Adrenal gland (tissue), 12 donors: ENCODE measurements around the gene PCDHB12. TPM values are rescaled to one million over a fixed set of nuclear protein-coding genes. Genes with fewer than 3 reads are reported as not detected.
A peak's percentile ranks its signal among the peaks of the same experiment; 100 is the strongest.
"Not testable (repeated sequence)": the region's sequence is repeated elsewhere in the genome, so short reads cannot be mapped to it uniquely, and the experiment has no call there.

Source experiments
- DNase-seq, 7 donors: peaks; one replicate each; pipeline ENCODE4 v3.0.0-alpha.2; 2019 to 2020
- H3K27ac ChIP-seq, 5 donors: fragments of 200-600 bp; sonication (generic) in 4 of 5; 1 replicate in 3 of 5; 2 replicates in 2 of 5; pipeline versions ENCODE4 v1.5.1 to v1.8.0; 2016 to 2020; ENCODE audit warnings: mild to moderate bottlenecking in 1 of 5
- H3K27me3 ChIP-seq: fragments of 200-600 bp; 2 replicates; pipeline ENCODE4 v1.8.0; 2021
- H3K36me3 ChIP-seq, 2 donors: fragments of 200-600 bp; replicated peaks in 1 of 2; 1 replicate in 1 of 2; 2 replicates in 1 of 2; pipeline versions ENCODE4 v1.5.1 to v1.8.0; 2018 to 2022
- H3K4me1 ChIP-seq, 2 donors: fragments of 200-600 bp; replicated peaks in 1 of 2; 1 replicate in 1 of 2; 2 replicates in 1 of 2; pipeline versions ENCODE4 v1.5.1 to v1.8.0; 2018 to 2021
- H3K4me3 ChIP-seq, 4 donors: fragments of 200-600 bp; sonication (generic) in 3 of 4; one replicate each; pipeline ENCODE4 v1.5.1; 2016 to 2018
- H3K9me3 ChIP-seq, 3 donors: fragments of 200-600 bp; sonication (generic) in 1 of 3; replicated peaks in 1 of 3; 1 replicate in 2 of 3; 2 replicates in 1 of 3; pipeline versions ENCODE4 v1.5.1 to v1.8.0; 2016 to 2021
- CTCF ChIP-seq, 6 experiments: fragments of 450-650 bp in 4 of 6; fragments of 200-600 bp in 2 of 6; sonication (generic) in 1 of 6; IDR thresholded peaks; 1 replicate in 5 of 6; 2 replicates in 1 of 6; pipeline versions ENCODE4 v1.5.1 to v1.8.0; 2016 to 2021; ENCODE audit warnings: antibody characterized with exemption in 6 of 6, mild to moderate bottlenecking in 2 of 6, moderate library complexity in 1 of 6
- POLR2A ChIP-seq, 2 donors: fragments of 450-650 bp; IDR thresholded peaks; one replicate each; pipeline ENCODE4 v1.6.1; 2017; ENCODE audit warnings: antibody characterized with exemption in 2 of 2, mild to moderate bottlenecking in 2 of 2, moderate library complexity in 1 of 2
- WGBS, 4 donors: extraction: QIAGEN DNeasy Blood & Tissue Kit in 2 of 4; methylation state at CpG; one replicate each; pipeline versions ENCODE4 v1.1.5 to v1.1.7; 2013 to 2017; 5-methylcytosine and 5-hydroxymethylcytosine counted together
- intact Hi-C, 2 donors: fragments of 100-400 bp; cut with DNase I; formaldehyde crosslinking; loops; one replicate each; pipeline versions ENCODE4 v1.14.1 to v1.15.0; 2022 to 2023
- polyA plus RNA-seq, 3 donors: library from polyadenylated mRNA; stranded (reverse); fragments of 200-250 nt in 2 of 3; fragments of 350-450 nt in 1 of 3; fragmentation: Illumina TruSeq in 1 of 3; extraction: RNeasy Lipid Tissue Mini Kit (QIAGEN cat#74804) in 1 of 3; gene quantifications; one replicate each; pipeline ENCODE4 v1.2.3, GENCODE V29; 2013 to 2014
- total RNA-seq, 9 donors: library from RNA; depleted of rRNA in 4 of 9; stranded (reverse); fragments of >200 nt in 4 of 9; fragments of 120-200 nt in 1 of 9; fragmentation: NEBNext Ultra II Directional in 1 of 9; extraction: Animal tissue kit (Norgen Biotek cat#: 25700) in 1 of 9; gene quantifications; one replicate each; pipeline versions ENCODE4 v1.1.0 to v1.2.4, GENCODE V29; 2013 to 2023
- donor health status: healthy with polysubstance abuse.
- donor health status: Bipolar disorder and iron deficiency.
- donor health status: DM: yes; HTN: yes; CAD: no.
- donor health status: DM: no; HTN: no; CAD: no.
- donor health status: DM: no; HTN: no; CAD: no.
- donor health status: DM: yes; HTN: yes; CAD: no.

Gene PCDHB12
- total and polyA plus RNA-seq, 12 donors, result 0.40 to 3.4 (median 1.3) TPM

- H3K4me3 ChIP-seq, H3K4me1 ChIP-seq, DNase-seq, intact Hi-C loops, H3K9me3 ChIP-seq, H3K36me3 ChIP-seq, H3K27me3 ChIP-seq, H3K27ac ChIP-seq: not testable (repeated sequence)
- 19 to 40% (median 30%) methylated on average over 1 to 21 of the region's 27 CpGs for WGBS, 4 donors
These were observed 2.3 kb downstream of the PCDHB12 start for GRCh38 chr5:141210849-141211248.

GRCh38 chr5:141213656-141214339, 5.3 kb downstream of the PCDHB12 start, which contains the start of gene PCDHB13:
PCDHB13 (plus strand) TSS chr5:141213919; CDS start chr5:141214124, 205 bp downstream.
- Histone ChIP-seq H3K9me3 (peaks cover 0 to 19% (median 0%) of the 10 kb centered on the region in 3 donors), H3K4me3 (peak within 1 kb of the TSS in 1 of 4 donors; percentile 12)
- H3K27ac ChIP-seq, H3K27me3 ChIP-seq, H3K36me3 ChIP-seq, intact Hi-C loops, H3K4me1 ChIP-seq: not testable (repeated sequence)
- TF ChIP-seq CTCF (IDR thresholded peaks at IDR 0.05), result peak; percentile 15 to 64 (median 57)
- DNase-seq, result peak; percentile 47 to 80 (median 65)
- 7 to 16% (median 8%) methylated on average over 7 to 13 of the region's 18 CpGs for WGBS, 4 donors

GRCh38 chr5:141214583-141214982, 6.1 kb downstream of the PCDHB12 start:
- intact Hi-C loops, result not testable (repeated sequence)

GRCh38 chr5:141215504-141215903, 7.0 kb downstream of the PCDHB12 start:
- H3K4me1 ChIP-seq, H3K36me3 ChIP-seq, DNase-seq, H3K27ac ChIP-seq, intact Hi-C loops, H3K27me3 ChIP-seq, H3K4me3 ChIP-seq: not testable (repeated sequence)
- WGBS, 4 donors, result 20 to 41% (median 29%) methylated on average over 8 to 34 of the region's 40 CpGs
- H3K9me3 ChIP-seq, result peaks cover 0 to 19% (median 0%) of the 10 kb centered on the region in 3 donors

More at GRCh38 chr5:141214583-141214982, 6.1 kb downstream of the PCDHB12 start:
- H3K9me3 ChIP-seq, result peaks cover 0 to 19% (median 0%) of the 10 kb centered on the region in 3 donors
- WGBS, 4 donors, result 48 to 78% (median 57%) methylated on average over 8 to 11 of the region's 12 CpGs
- not testable (repeated sequence) for H3K4me3 ChIP-seq, H3K36me3 ChIP-seq, H3K27me3 ChIP-seq, H3K4me1 ChIP-seq, DNase-seq, H3K27ac ChIP-seq

GRCh38 chr5:141216035-141216434, 7.5 kb downstream of the PCDHB12 start:
- WGBS, 4 donors, result 24 to 40% (median 28%) methylated on average over 8 to 19 of the region's 26 CpGs
- H3K27ac ChIP-seq, DNase-seq, H3K4me3 ChIP-seq, H3K4me1 ChIP-seq, H3K27me3 ChIP-seq, H3K36me3 ChIP-seq, intact Hi-C loops: not testable (repeated sequence)
- peaks cover 0 to 19% (median 0%) of the 10 kb centered on the region in 3 donors for H3K9me3 ChIP-seq

GRCh38 chr5:141223112-141223783, 14.7 kb downstream of the PCDHB12 start, which contains the start of gene PCDHB14:
PCDHB14 (plus strand) TSS chr5:141223343; CDS start chr5:141223506, 163 bp downstream.
- intact Hi-C loops, result loop anchor here in 1 of 2 donors (10.0 kb wide), 1 partner anchor 192 kb away; the partner anchor contains the start of genes PCDHGA10 and PCDHGB7
- no peaks in the 10 kb centered on the region for H3K36me3 ChIP-seq
- WGBS, 4 donors, result 18 to 30% (median 22%) methylated on average over 14 to 15 of the region's 15 CpGs
- no peak within 1 kb of the TSS for H3K4me3 ChIP-seq
- no peak for TF ChIP-seq POLR2A (IDR thresholded peaks at IDR 0.05)
- peak in 2 of 6 experiments; percentile 12 to 13 for TF ChIP-seq CTCF (IDR thresholded peaks at IDR 0.05)
- peak in 1 of 7 donors; percentile 6 for DNase-seq
- no peaks in the 10 kb centered on the region for H3K4me1 ChIP-seq
- H3K27me3 ChIP-seq, result no peaks in the 10 kb centered on the region
- H3K27ac ChIP-seq, result no peak within 1 kb of the TSS
- peaks cover 0 to 34% (median 18%) of the 10 kb centered on the region in 3 donors for H3K9me3 ChIP-seq

GRCh38 chr5:141224844-141225243, 16.3 kb downstream of the PCDHB12 start:
- peaks cover 0 to 35% (median 26%) of the 10 kb centered on the region in 3 donors for H3K9me3 ChIP-seq
- not testable (repeated sequence) for H3K4me3 ChIP-seq, H3K36me3 ChIP-seq, DNase-seq, H3K27ac ChIP-seq, H3K27me3 ChIP-seq, H3K4me1 ChIP-seq
- intact Hi-C loops, result loop anchor here in 1 of 2 donors (10.0 kb wide), 1 partner anchor 190 kb away; the partner anchor contains the start of genes PCDHGA10 and PCDHGB7
- 11 to 28% (median 16%) methylated on average over 11 to 34 of the region's 40 CpGs for WGBS, 4 donors

- intact Hi-C loops, result loop anchor here in 1 of 2 donors (10.0 kb wide), 1 partner anchor 189 kb away; the partner anchor contains the start of genes PCDHGA10 and PCDHGB7
- not testable (repeated sequence) for H3K27ac ChIP-seq, H3K36me3 ChIP-seq, H3K4me3 ChIP-seq, H3K27me3 ChIP-seq, H3K4me1 ChIP-seq, DNase-seq
- peaks cover 0 to 37% (median 26%) of the 10 kb centered on the region in 3 donors for H3K9me3 ChIP-seq
- WGBS, 4 donors, result 22 to 76% (median 42%) methylated on average over 3 to 30 of the region's 30 CpGs
These were observed 16.9 kb downstream of the PCDHB12 start for GRCh38 chr5:141225421-141225820.
